ENCODE data around the gene SLC52A3.
"Not testable (repeated sequence)": the region's sequence is repeated elsewhere in the genome, so short reads cannot be mapped to it uniquely, and the experiment has no call there.

The SLC52A3 gene

DNA sequence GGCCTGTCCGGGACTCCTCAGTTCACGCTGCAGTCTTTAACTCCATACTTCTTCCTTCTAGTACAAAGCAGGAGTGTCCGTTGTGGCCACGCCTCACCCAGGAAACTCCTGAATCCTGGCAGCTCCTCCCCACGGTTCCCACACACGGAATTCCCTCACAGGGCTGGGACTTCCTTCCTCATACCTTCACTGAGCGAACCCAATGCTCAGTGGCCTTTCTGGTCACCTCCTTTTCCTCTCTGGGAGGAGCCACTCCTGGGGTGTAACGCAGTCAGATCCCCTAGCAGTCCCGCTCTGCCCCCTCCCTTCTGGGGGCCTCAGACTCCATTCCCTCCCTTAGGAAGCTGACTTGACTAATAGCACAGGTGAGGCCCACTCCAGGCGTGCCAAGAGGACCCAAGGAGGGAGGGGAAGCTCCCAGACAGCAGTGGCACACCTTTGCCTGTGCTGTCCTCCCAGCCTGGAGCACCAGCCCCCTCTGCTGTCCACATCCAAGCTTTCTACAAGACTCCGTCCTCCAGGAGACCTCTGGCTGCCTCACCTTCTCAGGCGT lies at the start of gene SLC52A3:
Gene SLC52A3 (minus strand): TSS at position 75 of the 553 bp plus-strand sequence. CDS start 2,726 bp downstream, outside the sequence.
- DNase-seq, result no peak

DNA sequence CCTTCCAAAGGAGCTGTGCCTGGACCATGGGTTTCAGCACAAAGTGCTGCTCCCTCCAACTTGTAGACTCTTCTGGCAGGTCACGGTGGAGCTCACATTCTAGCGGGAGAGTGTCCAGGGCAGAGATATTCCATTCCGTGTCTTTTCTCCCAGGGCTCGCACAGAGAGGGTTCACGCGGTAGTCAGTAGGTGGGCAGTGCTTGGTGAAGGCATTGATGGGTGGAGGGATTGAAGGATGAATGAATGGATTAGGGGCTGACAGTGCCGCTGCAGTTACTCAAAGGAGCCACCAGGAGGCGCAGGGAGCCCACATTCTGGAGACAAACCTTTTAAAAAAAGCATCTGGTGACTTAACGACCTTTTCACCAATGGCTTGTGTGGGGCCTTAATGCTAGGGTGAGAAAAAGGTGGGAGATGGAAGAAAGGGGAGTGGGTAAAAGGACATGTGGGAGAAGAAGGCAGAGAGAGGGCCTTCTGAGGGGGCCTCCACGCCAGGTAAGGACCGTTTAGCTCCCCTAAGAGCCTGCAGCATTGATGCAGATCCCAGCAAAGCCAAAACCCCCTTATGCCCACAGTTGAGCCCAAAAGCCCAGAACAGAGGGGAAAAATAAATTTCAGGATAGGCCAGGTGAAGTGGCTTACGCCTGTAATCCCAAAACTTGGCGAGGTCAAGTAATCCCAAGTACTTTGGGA lies 47.8 kb upstream of the SLC52A3 start:
- peak; percentile 60 to 86 (median 64) for DNase-seq

DNA sequence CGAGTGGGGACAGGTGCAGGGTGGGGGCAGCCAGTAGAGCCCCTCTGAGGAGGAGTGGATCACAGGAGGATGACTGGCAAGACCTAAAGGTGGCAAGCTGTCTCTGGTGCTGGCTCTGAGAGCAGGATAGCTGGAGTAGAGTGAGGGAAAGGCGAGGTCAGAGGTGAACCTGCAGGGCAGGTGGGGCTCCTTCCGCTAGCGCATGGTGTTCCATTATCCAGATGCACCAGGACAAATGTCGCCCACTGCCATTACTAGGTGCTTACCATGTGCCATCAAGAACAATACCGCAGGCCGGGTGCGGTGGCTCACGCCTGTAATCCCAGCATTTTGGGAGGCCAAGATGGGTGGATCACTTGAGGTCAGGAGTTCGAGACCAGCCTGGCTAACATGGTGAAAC lies 46.9 kb upstream of the SLC52A3 start:
- DNase-seq, result no peak

DNA sequence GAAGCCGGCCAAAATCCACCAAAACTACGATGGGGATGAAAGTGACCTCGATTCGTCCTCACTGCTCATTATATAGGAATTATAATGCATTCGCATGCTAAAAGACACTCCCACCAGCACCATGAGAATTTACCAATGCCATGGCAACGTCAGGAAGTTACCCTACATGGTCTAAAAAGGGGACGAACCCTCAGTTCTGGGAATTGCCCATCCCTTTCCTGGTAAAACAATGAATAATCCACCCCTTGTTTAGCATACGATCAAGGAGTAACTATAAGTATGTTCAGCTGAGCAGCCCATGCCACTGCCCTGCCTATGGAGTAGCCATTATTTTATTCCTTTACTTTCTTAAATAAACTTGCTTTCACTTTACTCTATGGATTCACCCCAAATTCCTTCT lies 45.1 kb upstream of the SLC52A3 start:
- DNase-seq, result no peak

DNA sequence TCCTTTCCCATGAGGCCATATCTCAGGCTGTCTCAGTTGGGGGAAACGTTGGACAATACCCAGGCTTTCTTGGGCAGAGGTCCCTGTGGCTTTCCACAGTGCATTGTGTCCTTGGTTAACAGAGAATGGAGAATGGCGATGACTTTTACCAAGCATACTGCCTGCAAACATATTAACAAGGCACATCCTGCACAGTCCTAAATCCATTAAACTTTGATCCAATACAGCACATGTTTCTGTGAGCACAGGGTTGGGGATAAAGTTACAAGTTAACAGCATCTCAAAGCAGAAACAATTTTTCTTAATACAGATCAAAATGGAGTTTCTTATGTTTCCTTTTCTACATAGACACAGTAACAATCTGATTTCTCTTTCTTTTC lies 44.1 kb upstream of the SLC52A3 start:
- DNase-seq, result not testable (repeated sequence)

DNA sequence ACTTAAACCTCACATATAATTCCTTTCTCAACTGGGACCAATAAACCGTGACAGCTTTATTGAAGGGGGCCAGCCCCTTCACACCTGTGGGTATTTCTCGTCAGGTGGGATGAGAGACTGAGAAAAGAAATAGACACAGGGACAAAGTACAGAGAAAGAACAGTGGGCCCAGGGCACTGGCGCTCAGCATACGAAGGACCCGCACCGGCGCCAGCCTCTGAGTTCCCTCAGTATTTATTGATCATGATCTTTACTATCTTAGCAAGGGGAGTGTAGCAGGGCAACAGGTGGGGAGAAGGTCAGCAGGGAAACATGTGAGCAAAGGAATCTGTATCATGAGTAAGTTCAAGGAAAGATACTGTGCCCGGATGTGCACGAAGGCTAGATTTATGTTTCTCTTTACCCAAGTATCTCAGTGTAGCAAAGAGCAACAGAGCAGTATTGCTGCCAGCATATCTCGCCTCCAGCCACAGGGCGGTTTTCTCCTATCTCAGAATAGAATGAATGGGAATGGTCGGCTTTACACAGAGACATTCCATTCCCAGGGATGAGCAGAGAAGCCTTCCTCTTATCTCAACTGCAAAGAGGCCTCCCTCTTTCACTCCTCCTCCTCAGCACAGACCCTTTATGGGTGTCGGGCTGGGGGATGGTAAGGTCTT lies 43.6 kb upstream of the SLC52A3 start:
- DNase-seq, result not testable (repeated sequence)

DNA sequence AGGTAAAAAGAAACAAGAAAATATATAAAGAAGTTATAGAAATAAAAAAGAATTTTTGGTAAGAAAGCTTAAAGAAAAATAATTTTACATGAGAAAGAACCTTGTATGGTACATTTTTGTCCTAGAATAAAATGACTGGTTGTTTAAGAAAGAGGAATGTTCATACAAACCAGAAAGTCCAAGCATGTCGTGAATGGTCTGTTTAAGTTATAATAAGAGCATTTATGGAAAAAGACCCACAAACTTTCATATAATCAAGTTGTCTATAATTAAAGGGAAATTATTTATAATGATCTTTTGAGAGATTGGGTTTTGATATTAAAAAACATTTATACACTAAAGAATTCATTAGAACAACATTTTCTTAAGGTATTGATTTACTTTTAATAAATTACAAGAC lies 37.4 kb upstream of the SLC52A3 start:
- peak in 1 of 3 experiments; percentile 11 for DNase-seq

DNA sequence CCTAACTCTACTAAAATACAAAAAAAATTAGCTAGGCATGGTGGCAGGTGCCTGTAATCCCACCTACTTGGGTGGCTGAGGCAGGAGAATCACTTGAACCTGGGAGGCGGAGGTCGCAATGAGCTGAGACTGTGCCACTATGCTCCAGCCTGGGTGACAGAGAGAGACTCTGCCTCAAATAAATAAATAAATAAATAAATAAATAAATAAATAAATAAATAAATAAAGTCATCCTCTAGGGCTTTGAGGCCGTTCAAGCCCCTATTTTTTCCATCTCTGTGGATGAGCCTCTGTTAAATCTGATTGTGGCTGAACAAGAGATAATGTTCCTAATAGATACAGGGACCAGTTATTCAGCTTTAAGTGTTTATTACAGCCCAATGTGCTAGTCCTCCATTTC lies 33.4 kb upstream of the SLC52A3 start:
- no peak for DNase-seq

DNA sequence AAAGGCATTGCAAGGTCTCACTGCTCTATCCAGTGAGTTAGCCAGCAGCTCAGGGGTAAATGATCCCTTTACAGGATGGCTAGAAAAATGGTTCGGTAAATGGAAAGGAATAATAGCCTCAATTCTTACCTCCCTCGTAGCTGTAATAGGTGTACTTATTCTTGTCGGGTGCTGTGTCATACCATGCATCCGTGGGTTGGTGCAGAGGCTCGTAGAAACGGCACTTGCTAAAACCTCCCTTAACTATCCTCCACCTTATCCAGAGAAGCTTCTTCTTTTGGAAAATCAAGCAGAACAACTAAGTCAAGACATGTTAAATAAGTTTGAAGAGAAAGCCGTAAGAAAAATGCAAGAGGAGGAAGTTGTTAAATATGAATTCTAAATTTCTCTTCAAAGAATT lies 31.7 kb upstream of the SLC52A3 start:
- not testable (repeated sequence) for DNase-seq

DNA sequence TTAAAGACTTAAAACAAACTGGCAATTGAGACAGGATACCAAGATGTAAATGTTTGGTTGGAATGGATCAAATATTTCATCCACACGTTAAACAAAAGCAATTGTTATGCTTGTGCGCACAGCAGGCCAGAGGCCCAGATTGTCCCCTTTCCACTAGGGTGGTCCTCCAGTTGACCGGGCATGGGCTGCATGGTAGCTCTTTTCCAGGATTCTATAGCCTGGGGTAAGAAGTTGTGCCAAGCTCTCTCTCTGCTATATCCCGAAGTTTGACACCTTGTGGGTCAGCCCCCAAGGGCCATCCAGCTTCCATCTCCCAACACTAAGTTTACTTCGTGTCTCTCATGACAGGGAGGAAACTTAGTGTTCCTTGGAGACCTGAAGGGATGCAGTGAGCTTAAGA lies 30.4 kb upstream of the SLC52A3 start:
- DNase-seq, result not testable (repeated sequence)

DNA sequence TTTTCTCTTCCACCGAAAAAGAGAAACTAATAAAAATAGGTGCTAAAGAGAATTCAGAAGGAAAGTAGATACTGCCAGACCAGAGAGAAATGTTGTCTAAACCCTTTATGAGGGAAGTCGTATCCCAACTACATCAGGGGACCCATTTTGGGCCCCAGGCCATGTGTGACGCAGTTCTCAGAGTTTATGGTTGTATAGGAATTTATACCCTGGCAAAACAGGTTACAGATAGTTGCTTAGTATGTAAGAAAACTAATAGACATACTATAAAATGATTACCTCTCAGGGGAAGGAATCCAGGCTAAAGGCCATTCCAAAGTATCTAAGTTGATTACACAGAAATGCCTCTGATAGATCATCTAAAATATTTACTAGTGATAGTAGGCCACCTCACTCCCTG lies 28.6 kb upstream of the SLC52A3 start:
- DNase-seq, result no peak

DNA sequence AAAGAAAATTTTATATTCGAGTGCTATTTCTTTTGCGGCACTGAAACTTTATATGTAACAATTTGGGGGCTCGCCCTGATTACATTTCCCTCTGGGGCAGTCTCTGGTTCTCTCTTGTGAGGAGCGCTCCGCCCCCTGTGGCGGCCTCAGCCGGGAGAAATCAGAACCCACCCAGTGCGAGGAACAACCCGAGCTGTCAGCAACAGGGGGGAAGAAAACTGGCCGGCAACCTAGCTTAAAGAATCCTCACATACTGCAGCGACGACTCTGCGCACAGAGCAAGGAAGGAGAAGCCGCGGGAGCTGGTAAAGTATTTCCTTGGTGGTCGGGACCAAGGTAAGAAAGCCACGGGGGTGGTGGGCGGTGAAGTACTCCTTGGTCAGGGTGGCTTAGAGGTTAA lies 23.9 kb upstream of the SLC52A3 start:
- DNase-seq, result no peak

DNA sequence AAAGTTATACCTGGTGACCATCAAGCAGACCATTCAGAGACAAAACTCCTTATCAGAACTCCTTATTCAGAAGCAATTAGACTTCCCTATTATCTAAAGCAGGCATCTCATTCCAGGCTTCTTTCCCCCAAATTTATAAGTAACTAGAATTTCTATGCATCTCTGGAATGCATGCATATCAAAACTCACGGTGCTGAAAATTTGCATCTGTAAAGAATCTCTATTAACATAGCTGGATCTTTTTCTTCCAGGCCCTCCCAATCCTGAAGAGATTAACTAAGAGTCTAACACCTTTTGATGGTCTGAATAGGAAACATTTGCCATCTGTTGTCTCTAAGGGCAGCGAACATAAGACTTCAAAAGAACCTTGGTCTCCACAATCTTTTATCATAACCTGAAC lies 22.8 kb upstream of the SLC52A3 start:
- no peak for DNase-seq

DNA sequence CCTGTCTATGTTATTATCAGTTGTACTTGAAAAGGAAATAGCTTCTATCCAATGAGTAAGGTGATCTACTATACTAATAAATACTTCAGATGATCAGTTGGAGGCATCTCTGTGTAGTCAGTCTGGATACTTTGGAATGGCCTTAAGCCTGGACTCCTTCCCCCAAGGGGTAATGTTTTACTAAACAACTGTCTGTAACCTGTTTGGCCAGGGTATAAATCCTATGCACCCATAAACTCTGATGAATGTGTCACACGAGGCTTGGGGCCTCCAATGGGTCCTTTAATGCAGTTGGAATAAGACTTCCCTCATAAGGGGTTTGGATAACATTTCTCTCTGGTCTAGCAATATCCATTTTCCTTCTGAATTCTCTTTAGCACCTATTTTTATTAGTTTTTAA lies 19.5 kb upstream of the SLC52A3 start:
- no peak for DNase-seq

DNA sequence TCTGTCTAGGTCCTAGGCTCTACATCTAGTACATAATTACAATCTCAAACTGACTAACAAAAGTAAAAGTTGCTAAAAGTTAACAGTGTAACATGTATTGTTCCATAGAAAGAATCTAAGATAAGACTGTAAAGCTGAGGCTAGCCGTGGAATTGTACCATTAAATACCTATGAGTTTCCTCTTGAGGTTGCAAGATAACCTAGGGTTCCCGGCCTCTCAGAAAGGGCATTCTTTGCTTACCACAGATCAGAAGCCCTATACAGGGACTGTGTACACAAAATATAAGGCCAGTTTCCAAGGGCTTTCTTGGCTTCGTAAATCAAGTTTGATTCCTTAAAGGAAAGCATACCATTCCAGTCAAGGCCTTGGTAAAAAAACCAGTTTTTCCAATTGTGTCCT lies 11.5 kb upstream of the SLC52A3 start:
- DNase-seq, result no peak

DNA sequence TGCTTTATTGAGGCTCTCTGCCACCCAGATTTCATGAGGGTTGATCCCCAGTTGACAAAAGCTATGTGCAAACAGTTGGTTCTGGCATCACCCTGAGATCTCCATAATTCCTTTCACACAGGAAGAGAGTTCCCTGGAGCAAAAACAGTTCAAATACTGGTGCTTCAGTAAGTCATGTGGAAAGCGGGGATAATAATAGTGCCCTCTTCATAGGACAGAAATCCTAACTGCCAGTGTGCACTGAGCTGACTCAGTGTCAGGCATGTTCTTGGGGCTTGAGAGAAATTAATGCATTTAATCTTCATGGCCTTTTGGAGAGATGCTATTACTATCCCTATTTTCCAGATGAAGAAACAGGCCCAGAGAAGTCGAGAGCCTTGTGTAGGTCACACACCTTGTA lies 7.9 kb upstream of the SLC52A3 start:
- DNase-seq, result no peak

DNA sequence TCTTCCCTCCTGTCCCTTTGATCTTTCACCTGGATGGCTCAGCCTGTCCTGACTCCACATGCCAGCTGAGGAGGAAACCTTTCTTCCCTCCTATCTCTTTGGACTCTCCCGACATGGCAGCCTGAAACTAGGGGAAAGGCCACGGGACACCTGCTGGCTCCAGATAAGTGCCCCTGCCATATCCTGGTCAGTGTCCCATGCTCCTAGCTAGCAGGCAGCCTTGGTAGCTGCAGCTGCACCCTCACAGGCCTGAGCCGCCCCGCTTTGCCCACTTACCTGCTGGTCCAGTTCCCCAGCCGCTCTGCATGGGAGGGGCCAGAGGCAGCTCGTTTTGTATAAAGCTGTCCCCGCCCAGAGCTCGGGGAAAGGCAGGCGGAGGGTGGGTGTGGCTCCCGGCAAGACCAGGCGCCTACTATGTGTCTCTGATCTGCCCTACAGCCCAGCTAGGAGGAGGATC lies 7.4 kb upstream of the SLC52A3 start:
- no peak for DNase-seq

DNA sequence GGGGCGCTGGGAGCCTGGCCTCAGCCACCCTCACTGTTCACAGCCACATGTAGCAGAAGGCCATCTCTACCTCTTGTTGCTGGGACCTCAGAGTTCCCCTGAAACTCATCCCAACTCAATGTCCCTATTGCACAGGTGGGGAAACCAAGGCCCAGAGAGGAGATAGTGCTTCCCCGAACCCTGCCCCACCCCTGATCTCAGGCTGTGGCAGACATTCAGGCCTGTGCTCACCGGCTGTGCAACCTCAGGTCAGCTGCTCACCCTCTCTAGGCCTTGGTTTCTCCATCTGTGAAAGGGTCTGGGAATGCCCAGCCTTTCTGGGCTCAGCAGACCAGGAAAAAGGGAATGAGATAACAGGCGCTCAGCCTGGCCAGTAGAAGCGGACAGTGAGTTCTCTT lies 6.4 kb upstream of the SLC52A3 start:
- DNase-seq, result no peak

DNA sequence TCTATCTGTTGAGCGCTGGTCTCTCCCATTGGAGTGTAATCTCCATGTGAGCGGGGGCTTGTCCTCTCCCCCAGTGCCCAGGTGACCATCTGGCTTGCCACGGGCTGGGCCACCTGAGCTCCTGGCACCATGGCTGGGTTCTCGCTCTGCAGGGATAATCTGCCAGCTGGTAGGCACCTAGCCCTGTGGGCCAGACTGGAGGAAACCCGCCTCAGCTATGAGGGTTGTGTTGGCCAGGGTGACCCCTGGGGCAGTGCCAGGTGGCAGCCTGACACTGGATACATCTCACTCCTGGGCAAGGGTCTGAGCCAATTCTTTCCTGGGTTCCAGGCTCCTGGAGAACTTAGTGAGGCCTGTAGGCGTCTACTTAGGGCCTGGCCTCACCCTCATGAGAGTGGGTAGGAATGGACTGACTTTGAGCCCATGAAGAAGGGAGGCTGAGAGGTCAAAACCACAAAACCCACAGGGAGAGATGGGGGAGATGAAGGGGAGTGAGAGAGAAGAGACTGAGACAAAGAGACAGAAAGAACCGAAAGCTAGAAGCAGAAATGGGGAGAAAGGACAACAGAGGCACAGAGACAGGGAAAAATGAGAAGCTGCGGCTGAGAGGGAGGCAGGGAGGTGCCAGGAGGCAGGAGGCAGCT lies 5.8 kb upstream of the SLC52A3 start:
- no peak for DNase-seq

DNA sequence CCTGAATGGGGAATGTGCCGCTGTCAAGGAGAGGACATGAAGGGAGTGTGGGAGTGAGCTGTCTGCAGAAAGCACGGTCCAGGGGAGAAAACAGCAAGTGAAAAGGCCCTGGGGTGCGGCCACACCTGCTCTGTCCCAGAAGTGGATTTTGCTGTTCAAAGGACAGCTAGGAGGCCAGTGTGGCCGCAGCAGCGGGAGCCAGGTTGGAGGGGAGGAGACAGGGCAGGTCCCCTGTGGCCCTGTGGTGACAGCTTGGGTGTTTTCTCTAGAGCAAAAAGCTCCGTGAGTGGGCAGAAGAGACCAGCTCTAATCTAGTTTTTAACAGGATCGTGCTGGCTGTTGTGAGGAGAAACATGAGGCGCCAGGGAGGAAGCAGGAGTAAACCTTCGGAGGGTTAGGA lies 4.5 kb upstream of the SLC52A3 start:
- DNase-seq, result no peak

DNA sequence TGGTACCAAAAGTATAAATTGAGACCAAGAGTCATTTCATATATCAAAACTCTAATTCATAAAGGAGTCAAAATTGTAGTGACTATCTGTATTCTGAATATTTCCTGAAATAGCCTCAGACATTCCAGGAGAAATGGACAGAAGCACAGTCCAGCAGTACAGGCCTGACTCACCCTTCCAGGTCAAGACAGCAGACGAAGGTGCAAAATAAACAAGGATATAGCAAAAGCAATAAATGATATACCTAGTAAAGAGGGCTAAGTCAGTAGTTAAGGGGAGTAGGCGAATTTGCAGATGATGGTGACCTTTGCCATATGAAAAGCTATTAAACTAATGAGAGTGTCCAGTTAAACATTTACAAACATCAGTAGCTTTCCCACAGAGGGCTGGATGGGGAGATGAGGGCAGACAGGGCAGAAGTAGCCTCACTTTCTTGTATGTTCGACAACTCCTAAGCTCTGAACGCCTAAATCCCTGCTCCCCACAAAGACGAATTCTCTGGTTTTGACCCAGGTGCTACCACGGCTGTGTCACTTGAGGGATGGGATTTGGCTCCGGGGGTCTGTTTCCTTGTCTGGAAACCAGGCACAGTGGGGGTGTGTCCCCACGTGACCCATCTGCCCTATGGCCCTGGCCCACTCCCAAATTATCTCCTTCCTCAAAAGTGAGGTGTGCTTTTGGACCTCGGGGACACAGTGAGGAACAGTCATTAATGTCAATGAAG lies 3.6 kb upstream of the SLC52A3 start:
- no peak for DNase-seq

DNA sequence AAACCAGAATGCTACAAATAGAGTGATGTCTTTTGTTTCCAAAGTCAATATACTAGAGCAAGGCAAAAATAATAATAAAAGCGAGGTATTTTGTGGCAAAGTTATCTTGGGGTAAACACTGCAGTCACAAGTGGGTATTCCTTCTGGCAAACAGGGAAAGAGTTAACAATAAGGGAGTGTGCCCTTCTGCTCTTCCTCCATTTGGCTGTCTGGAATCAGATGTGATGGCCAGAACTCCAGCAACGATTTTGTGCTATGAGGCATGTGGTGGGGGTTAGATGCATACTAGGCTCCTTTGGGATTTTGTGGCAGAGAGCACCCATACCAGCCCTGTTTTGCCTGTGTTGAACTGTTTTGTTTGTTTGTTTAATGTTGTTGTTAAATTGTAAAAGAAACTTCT lies 2.4 kb upstream of the SLC52A3 start:
- no peak for DNase-seq

DNA sequence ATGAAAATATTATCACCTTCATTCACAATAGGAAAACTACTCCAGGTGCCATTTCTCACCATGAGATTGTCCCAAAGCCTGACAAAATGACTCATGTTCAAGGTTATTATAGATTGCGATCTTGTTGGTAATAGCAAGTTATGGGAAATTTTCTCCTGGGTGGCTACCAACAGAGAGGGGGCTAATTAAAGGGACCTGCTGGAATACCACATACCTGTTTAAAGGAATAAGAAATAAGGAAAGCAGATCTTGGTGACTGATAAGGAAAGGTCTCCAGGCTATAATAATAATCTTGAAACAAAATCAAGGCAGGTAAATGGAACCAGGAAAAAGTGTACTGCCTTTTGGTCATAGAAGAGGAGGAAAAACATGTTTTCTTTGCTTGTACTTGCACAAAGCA lies 1.4 kb downstream of the SLC52A3 start:
- no peak for DNase-seq
